K562 (cell line): ENCODE data around the gene VAMP8. TPM values are rescaled to one million over a fixed set of nuclear protein-coding genes. Genes with fewer than 3 reads are reported as not detected.

Experiments
- ATAC-seq: fragments of 200-7000 bp; cut with Tn5 transposase; 3 replicates; pipeline ENCODE4 v1.9.1; 2020; ENCODE audit warnings: moderate library complexity
- BruUV-seq: library from RNA; stranded (reverse); fragments of 400-500 nt; replicated peaks from 2 replicates; lab custom pipeline; 2021; lab: Mats Ljungman, UMichigan
- CTCF ChIA-PET: fragments of 300-600 bp; formaldehyde crosslinking; extraction: SDS; loops from one replicate; lab custom pipeline; 2021; ENCODE audit warnings: low intra/inter-chr PET ratio; lab: Yijun Ruan, JAX
- POLR2A ChIA-PET: fragments of 300-600, 350-650 bp; sonication (Branson Sonifier 250); formaldehyde crosslinking; extraction: SDS; loops from one replicate; lab custom pipeline; 2021; ENCODE audit warnings: antibody characterized with exemption, inconsistent platforms; lab: Yijun Ruan, JAX
- DNase-seq, 4 experiments: peaks; one replicate each; pipeline versions ENCODE4 v3.0.0 to v3.0.0-alpha.2; 2011 to 2018; ENCODE audit warnings: low spot score in 3 of 4, mixed read lengths in 3 of 4; ENCODE audit errors: extremely low read depth in 1 of 4
- FAIRE-seq: peaks from 2 replicates; lab custom pipeline; 2011; peaks lifted over from hg19 to GRCh38; lab: Jason Lieb, UNC
- H2AFZ ChIP-seq: 2 replicates; pipeline ENCODE4 v1.6.0; 2011; ENCODE audit warnings: low read depth, low read length, control low read depth, inconsistent platforms
- H3K27ac ChIP-seq: fragments of 200-600 bp; 3 replicates; pipeline ENCODE4 v1.8.0; 2011; ENCODE audit warnings: low read depth, mild to moderate bottlenecking, control low read depth, inconsistent platforms, low read length, moderate library complexity, mixed read lengths; ENCODE audit errors: extremely low read depth
- H3K27me3 ChIP-seq, 2 experiments: fragments of 300-600 bp in 1 of 2; 2 replicates in 1 of 2; 3 replicates in 1 of 2; pipeline versions ENCODE4 v1.6.0 to v1.8.0; 2011; ENCODE audit warnings: inconsistent platforms in 2 of 2, low read length in 2 of 2, mild to moderate bottlenecking in 1 of 2, mixed read lengths in 1 of 2, moderate library complexity in 1 of 2; ENCODE audit not compliant: control insufficient read depth in 2 of 2, insufficient read depth in 2 of 2
- H3K36me3 ChIP-seq: fragments of 300-600 bp; 3 replicates; pipeline ENCODE4 v1.8.0; 2011; ENCODE audit warnings: mild to moderate bottlenecking, low read length, inconsistent platforms; ENCODE audit not compliant: control insufficient read depth, insufficient read depth
- H3K4me1 ChIP-seq, 2 experiments: fragments of 200-600 bp in 1 of 2; replicated peaks in 1 of 2; 2 replicates in 1 of 2; 3 replicates in 1 of 2; pipeline versions ENCODE4 v1.5.1 to v1.8.0; 2011; ENCODE audit warnings: inconsistent platforms in 2 of 2, low read length in 2 of 2, mild to moderate bottlenecking in 1 of 2, mixed read lengths in 1 of 2, moderate library complexity in 1 of 2; ENCODE audit not compliant: control insufficient read depth in 2 of 2, insufficient read depth in 2 of 2
- H3K4me2 ChIP-seq: 2 replicates; pipeline ENCODE4 v1.6.1; 2011; ENCODE audit warnings: low read length, control low read depth, inconsistent platforms, mixed read lengths; ENCODE audit not compliant: insufficient read depth
- H3K4me3 ChIP-seq: fragments of 200-600 bp; sonication (generic), shearing (Covaris generic); 2 replicates; pipeline ENCODE4 v1.5.1; 2016; ENCODE audit warnings: control low read depth, inconsistent platforms
- H3K79me2 ChIP-seq: fragments of 200-600 bp; 3 replicates; pipeline ENCODE4 v1.8.0; 2011; ENCODE audit warnings: low read length, inconsistent platforms; ENCODE audit not compliant: control insufficient read depth, insufficient read depth
- H3K9ac ChIP-seq, 2 experiments: 2 replicates each; pipeline versions ENCODE4 v1.6.0 to v1.6.1; 2011; ENCODE audit warnings: low read depth in 2 of 2, low read length in 2 of 2, control low read depth in 1 of 2, inconsistent platforms in 1 of 2, mild to moderate bottlenecking in 1 of 2, mixed read lengths in 1 of 2; ENCODE audit not compliant: insufficient read depth in 1 of 2
- H3K9me1 ChIP-seq: one replicate; pipeline ENCODE4 v1.6.0; 2011; ENCODE audit warnings: inconsistent platforms, mild to moderate bottlenecking, low read length, moderate library complexity; ENCODE audit not compliant: control insufficient read depth, insufficient read depth
- H3K9me3 ChIP-seq: replicated peaks from 2 replicates; pipeline ENCODE4 v1.5.1; 2011; ENCODE audit warnings: low read depth, low read length, inconsistent platforms; ENCODE audit not compliant: control insufficient read depth, insufficient read depth
- H4K20me1 ChIP-seq: replicated peaks from 2 replicates; pipeline ENCODE4 v1.6.1; 2011; ENCODE audit warnings: low read length, inconsistent platforms, mixed read lengths; ENCODE audit not compliant: control insufficient read depth, insufficient read depth
- CAMTA2 ChIP-seq: fragments of 250-450 bp; sonication (Bioruptor Pico); conservative IDR thresholded peaks from 2 replicates; pipeline ENCODE4 v1.5.1; 2022
- CC2D1A ChIP-seq: fragments of 450-650 bp; IDR thresholded peaks from 2 replicates; pipeline ENCODE4 v1.6.1; 2017; ENCODE audit warnings: mild to moderate bottlenecking
- ETV6 ChIP-seq, 3 experiments: fragments of 150-350 bp in 1 of 3; sonication (generic) in 1 of 3; formaldehyde crosslinking in 1 of 3; IDR thresholded peaks; 2 replicates each; pipeline versions ENCODE4 v1.6.1 to v1.8.0; 2014 to 2022; ENCODE audit warnings: borderline replicate concordance in 2 of 3, low read depth in 2 of 3, antibody characterized with exemption in 1 of 3, low read length in 1 of 3, mild to moderate bottlenecking in 1 of 3, missing genetic modification reagents in 1 of 3
- GABPA ChIP-seq: fragments of 200-800 bp; sonication (Bioruptor generic); conservative IDR thresholded peaks from 2 replicates; pipeline ENCODE4 v1.6.1; 2016; ENCODE audit warnings: low read depth, missing genetic modification characterization, missing compliant biosample characterization
- HDAC1 ChIP-seq, 2 experiments: fragments of 450-650 bp; IDR thresholded peaks; 2 replicates each; pipeline ENCODE4 v1.6.1; 2016 to 2017; ENCODE audit warnings: inconsistent platforms in 1 of 2, mild to moderate bottlenecking in 1 of 2, moderate library complexity in 1 of 2
- MTA1 ChIP-seq: fragments of 450-650 bp; IDR thresholded peaks from 2 replicates; pipeline ENCODE4 v1.6.1; 2017; ENCODE audit warnings: borderline replicate concordance
- NRF1 ChIP-seq, 2 experiments: fragments of 450-650 bp; IDR thresholded peaks in 1 of 2; conservative IDR thresholded peaks in 1 of 2; 2 replicates each; pipeline ENCODE4 v1.6.1; 2014; ENCODE audit warnings: mild to moderate bottlenecking in 2 of 2
- PTBP1 ChIP-seq: fragments of 200-400 bp; formaldehyde crosslinking; IDR thresholded peaks from 2 replicates; pipeline ENCODE4 v1.6.1; 2017; ENCODE audit warnings: low read depth, low read length
- RAD21 ChIP-seq, 2 experiments: fragments of 250-450 bp in 1 of 2; fragments of 450-650 bp in 1 of 2; sonication (Bioruptor Pico) in 1 of 2; formaldehyde crosslinking in 1 of 2; IDR thresholded peaks in 1 of 2; conservative IDR thresholded peaks in 1 of 2; 2 replicates each; pipeline versions ENCODE4 v1.4.0 to v1.8.0; 2020 to 2022; ENCODE audit warnings: mild to moderate bottlenecking in 2 of 2, moderate library complexity in 1 of 2
- RB1 ChIP-seq: fragments of 450-650 bp; IDR thresholded peaks from 2 replicates; pipeline ENCODE4 v1.6.1; 2017; ENCODE audit warnings: low read depth, mild to moderate bottlenecking
- SMAD1 ChIP-seq: fragments of 150-350 bp; IDR thresholded peaks from 2 replicates; pipeline ENCODE4 v1.6.1; 2014; ENCODE audit warnings: low read length, low read depth; ENCODE audit not compliant: partially characterized antibody
- SMAD2 ChIP-seq: fragments of 150-350 bp; IDR thresholded peaks from 2 replicates; pipeline ENCODE4 v1.6.1; 2014; ENCODE audit warnings: low read depth, mild to moderate bottlenecking, low read length
- SMARCA5 ChIP-seq: fragments of 450-650 bp; IDR thresholded peaks from 2 replicates; pipeline ENCODE4 v1.6.1; 2016
- TRIM24 ChIP-seq, 2 experiments: fragments of 450-650 bp; IDR thresholded peaks; 2 replicates each; pipeline ENCODE4 v1.6.1; 2016
- ZNF232 ChIP-seq: sonication (generic); formaldehyde crosslinking; IDR thresholded peaks from 2 replicates; pipeline ENCODE4 v1.8.0; 2022; ENCODE audit warnings: mild to moderate bottlenecking, missing genetic modification reagents
- WGBS: fragments of 100-300 bp; shearing (Covaris generic); methylation state at CpG from one replicate; pipeline ENCODE4 v1.1.6; 2016; ENCODE audit warnings: low coverage, mixed read lengths; ENCODE audit not compliant: insufficient coverage; ENCODE audit errors: missing lambda C conversion rate; 5-methylcytosine and 5-hydroxymethylcytosine counted together
- in situ Hi-C: fragments of 300-500 bp; cut with MboI; formaldehyde crosslinking; loops from 4 replicates; pipeline ENCODE4 v1.15.0; 2018; ENCODE audit warnings: inconsistent platforms, mixed read lengths
- intact Hi-C: fragments of 100-400 bp; cut with micrococcal nuclease; formaldehyde crosslinking; loops from 2 replicates; pipeline ENCODE4 v1.14.2; 2022
- polyA plus RNA-seq, 8 experiments: library from polyadenylated mRNA; depleted of rRNA in 4 of 8; stranded (reverse) in 5 of 8; unstranded in 3 of 8; fragments of >200 nt; fragmentation: Nextera tagmentation in 2 of 8; fragmentation: Illumina TruSeq in 1 of 8; extraction: Ambion mirVana in 2 of 8; extraction: Trizol in 1 of 8; gene quantifications; 2 replicates each; pipeline versions ENCODE4 v1.2.1 to v1.2.3, GENCODE V29; 2011 to 2014; ENCODE audit warnings: inconsistent platforms in 1 of 8, missing spikeins in 1 of 8
- total RNA-seq, 7 experiments: library from RNA; depleted of rRNA in 6 of 7; stranded (reverse); fragments of >200 nt in 6 of 7; fragmentation: Illumina TruSeq in 2 of 7; extraction: Trizol in 2 of 7; gene quantifications; 2 replicates each; pipeline versions ENCODE4 v1.2.1 to v1.2.3, GENCODE V29; 2011 to 2021; ENCODE audit warnings: low replicate concordance in 1 of 7
- TF ChIP-seq, protein P1 (sequence below): fragments of 250-450 bp; sonication (Bioruptor Pico); IDR thresholded peaks from 2 replicates; pipeline ENCODE4 v1.4.0; 2020; ENCODE audit warnings: mild to moderate bottlenecking, moderate library complexity, borderline replicate concordance
- TF ChIP-seq, protein P2 (sequence below): sonication (generic); IDR thresholded peaks from 2 replicates; pipeline ENCODE4 v1.6.1; 2016
- TF ChIP-seq, protein P3 (sequence below): fragments of 450-650 bp; formaldehyde crosslinking; IDR thresholded peaks from 2 replicates; pipeline ENCODE4 v1.4.0; 2020; ENCODE audit warnings: mild to moderate bottlenecking

Gene VAMP8
- total and polyA plus RNA-seq, 9 of the 15 experiments (the other 6 are each of a cell fraction or from before 2014, with no cell fraction given): 107 to 571 (median 248) TPM

DNA sequence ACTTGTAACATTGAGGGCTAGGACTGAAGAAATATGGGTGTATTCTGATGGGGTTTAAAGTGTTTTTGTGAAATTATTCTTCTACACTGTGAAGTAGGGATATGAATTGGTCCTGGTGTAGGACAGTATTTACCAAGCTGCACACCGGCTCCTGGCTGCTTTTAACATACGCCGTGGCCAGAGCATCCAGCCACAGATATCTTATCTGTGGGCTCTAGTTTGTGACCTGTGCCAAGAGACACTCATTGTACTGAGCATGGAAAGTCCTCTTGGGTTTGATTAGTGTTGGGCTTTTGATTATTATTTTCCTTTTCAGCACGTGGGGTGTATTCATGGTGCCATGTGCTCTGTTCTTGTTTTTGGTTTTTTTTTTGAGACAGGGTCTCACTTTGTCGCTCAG, 46.6 kb downstream of the VAMP8 start (continued):
- TF ChIP-seq, protein P1, sequence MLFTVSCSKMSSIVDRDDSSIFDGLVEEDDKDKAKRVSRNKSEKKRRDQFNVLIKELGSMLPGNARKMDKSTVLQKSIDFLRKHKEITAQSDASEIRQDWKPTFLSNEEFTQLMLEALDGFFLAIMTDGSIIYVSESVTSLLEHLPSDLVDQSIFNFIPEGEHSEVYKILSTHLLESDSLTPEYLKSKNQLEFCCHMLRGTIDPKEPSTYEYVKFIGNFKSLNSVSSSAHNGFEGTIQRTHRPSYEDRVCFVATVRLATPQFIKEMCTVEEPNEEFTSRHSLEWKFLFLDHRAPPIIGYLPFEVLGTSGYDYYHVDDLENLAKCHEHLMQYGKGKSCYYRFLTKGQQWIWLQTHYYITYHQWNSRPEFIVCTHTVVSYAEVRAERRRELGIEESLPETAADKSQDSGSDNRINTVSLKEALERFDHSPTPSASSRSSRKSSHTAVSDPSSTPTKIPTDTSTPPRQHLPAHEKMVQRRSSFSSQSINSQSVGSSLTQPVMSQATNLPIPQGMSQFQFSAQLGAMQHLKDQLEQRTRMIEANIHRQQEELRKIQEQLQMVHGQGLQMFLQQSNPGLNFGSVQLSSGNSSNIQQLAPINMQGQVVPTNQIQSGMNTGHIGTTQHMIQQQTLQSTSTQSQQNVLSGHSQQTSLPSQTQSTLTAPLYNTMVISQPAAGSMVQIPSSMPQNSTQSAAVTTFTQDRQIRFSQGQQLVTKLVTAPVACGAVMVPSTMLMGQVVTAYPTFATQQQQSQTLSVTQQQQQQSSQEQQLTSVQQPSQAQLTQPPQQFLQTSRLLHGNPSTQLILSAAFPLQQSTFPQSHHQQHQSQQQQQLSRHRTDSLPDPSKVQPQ (CRISPR knock-in tag): no peak
- TF ChIP-seq GABPA (tag) (no peak), RB1 (no peak)
- TF ChIP-seq, protein P2, sequence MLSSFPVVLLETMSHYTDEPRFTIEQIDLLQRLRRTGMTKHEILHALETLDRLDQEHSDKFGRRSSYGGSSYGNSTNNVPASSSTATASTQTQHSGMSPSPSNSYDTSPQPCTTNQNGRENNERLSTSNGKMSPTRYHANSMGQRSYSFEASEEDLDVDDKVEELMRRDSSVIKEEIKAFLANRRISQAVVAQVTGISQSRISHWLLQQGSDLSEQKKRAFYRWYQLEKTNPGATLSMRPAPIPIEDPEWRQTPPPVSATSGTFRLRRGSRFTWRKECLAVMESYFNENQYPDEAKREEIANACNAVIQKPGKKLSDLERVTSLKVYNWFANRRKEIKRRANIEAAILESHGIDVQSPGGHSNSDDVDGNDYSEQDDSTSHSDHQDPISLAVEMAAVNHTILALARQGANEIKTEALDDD: no peak

DNA sequence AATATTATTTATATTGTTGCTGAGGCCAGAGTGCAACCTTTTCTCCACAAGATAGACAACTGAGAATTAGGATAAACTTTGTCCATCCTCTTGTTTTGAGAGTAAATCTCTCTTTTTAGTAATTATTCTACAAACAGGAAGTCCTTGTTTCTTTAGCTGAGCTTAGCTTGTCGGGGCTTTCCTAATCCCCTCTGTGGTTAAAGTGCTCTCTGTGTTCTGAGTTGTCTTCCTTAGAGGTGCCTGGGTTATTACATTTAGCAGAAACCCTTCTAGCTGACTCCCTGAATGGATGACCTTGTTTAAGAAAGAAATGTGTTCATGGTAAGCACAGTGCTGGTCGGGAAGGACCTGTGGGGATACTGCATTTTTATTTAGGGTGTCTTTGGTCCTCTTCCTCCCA, 51.3 kb downstream of the VAMP8 start:
- in situ Hi-C loops: no loop called here
- Histone ChIP-seq H3K36me3 (peaks cover 93% of the 10 kb centered on the region), H2AFZ (no peak overlapping the region), H3K4me1 (no peaks in the 10 kb centered on the region), H4K20me1 (no peaks in the 10 kb centered on the region), H3K4me3 (no peak overlapping the region), H3K9me1 (no peaks in the 10 kb centered on the region), H3K79me2 (peaks cover 4% of the 10 kb centered on the region; the same call in 1 of the 3 replicates), H3K27me3 (no peaks in the 10 kb centered on the region), H3K9ac (no peak overlapping the region), H3K4me2 (no peak overlapping the region), H3K9me3 (no peaks in the 10 kb centered on the region), H3K27ac (no peak overlapping the region)
- intact Hi-C loops: no loop called here
- no TSS peak for BruUV-seq
- TF ChIP-seq PTBP1: no peak
- no peak for TF ChIP-seq MTA1
- TF ChIP-seq NRF1 (conservative IDR thresholded peaks at IDR 0.05 in 1 of 2, IDR thresholded peaks at IDR 0.05 in 1 of 2): no peak
- TF ChIP-seq SMAD2: no peak
- TF ChIP-seq HDAC1 (IDR thresholded peaks at IDR 0.05): no peak
- TF ChIP-seq ZNF232 (CRISPR knock-in tag): no peak
- no peak for TF ChIP-seq ETV6 (IDR thresholded peaks at IDR 0.05; ENCODE audit: borderline replicate concordance in 1 of 2, low read depth in 2 of 2, low read length in 1 of 2)
- no peak for TF ChIP-seq ETV6 (CRISPR knock-in tag; IDR thresholded peaks at IDR 0.05; ENCODE audit: borderline replicate concordance)
- no peak for TF ChIP-seq TRIM24 (IDR thresholded peaks at IDR 0.05)
- TF ChIP-seq CAMTA2 (CRISPR knock-in tag): no peak
- TF ChIP-seq SMAD1: no peak
- TF ChIP-seq, protein P3, sequence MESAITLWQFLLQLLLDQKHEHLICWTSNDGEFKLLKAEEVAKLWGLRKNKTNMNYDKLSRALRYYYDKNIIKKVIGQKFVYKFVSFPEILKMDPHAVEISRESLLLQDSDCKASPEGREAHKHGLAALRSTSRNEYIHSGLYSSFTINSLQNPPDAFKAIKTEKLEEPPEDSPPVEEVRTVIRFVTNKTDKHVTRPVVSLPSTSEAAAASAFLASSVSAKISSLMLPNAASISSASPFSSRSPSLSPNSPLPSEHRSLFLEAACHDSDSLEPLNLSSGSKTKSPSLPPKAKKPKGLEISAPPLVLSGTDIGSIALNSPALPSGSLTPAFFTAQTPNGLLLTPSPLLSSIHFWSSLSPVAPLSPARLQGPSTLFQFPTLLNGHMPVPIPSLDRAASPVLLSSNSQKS (CRISPR knock-in tag): no peak
- TF ChIP-seq CC2D1A: no peak
- no peak for TF ChIP-seq SMARCA5
- TF ChIP-seq RAD21 (CRISPR knock-in tag; conservative IDR thresholded peaks at IDR 0.05 in 1 of 2, IDR thresholded peaks at IDR 0.05 in 1 of 2): no peak
- no peak for DNase-seq
- ChIA-PET CTCF (no interaction called here), POLR2A (interaction anchor here (0.6 to 3.5 kb wide), 8 partner anchors 8 to 68 kb away, joined by 3 to 15 read pairs (median 4); partner anchors contain the start of genes GGCX and USP39)
- FAIRE-seq: no peak
- WGBS: 78% methylated on average over 2 of the region's 2 CpGs
- no peak for ATAC-seq
